Body of pancreas (tissue), 4 donors: ENCODE measurements around the gene GLRA2.

Source experiments
- POLR2A ChIP-seq, 3 donors: fragments of 450-650 bp; IDR thresholded peaks; one replicate each; pipeline ENCODE4 v1.6.1; 2016; ENCODE audit warnings: antibody characterized with exemption in 3 of 3, mild to moderate bottlenecking in 2 of 3
- TF ChIP-seq, protein P1 (sequence below), 7 experiments: fragments of 450-650 bp in 4 of 7; fragments of 200-600 bp in 3 of 7; sonication (generic) in 3 of 7; IDR thresholded peaks; one replicate each; pipeline ENCODE4 v1.5.1; 2016 to 2019; ENCODE audit warnings: antibody characterized with exemption in 7 of 7

DNA sequence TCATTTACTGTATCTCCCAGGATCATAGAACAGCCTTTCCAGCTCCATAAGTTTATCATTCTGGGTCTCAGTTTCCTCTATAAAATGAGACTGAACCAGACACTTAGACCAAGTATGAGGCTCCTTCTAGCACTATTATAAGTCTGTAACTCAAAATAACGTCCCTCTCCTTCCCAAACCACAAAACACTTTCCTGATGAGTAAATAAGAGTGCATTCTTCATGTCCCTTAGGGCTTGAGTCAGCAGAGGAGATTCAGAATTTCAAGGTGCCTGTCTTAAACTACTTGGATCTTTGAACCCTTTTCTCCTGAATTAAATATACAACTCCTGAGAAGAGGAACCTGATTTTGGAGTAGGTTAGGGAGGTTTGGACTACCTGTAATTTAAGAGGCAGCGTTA is 62.6 kb downstream of the GLRA2 start:
- TF ChIP-seq POLR2A (IDR thresholded peaks at IDR 0.05) = no peak
- TF ChIP-seq, protein P1, sequence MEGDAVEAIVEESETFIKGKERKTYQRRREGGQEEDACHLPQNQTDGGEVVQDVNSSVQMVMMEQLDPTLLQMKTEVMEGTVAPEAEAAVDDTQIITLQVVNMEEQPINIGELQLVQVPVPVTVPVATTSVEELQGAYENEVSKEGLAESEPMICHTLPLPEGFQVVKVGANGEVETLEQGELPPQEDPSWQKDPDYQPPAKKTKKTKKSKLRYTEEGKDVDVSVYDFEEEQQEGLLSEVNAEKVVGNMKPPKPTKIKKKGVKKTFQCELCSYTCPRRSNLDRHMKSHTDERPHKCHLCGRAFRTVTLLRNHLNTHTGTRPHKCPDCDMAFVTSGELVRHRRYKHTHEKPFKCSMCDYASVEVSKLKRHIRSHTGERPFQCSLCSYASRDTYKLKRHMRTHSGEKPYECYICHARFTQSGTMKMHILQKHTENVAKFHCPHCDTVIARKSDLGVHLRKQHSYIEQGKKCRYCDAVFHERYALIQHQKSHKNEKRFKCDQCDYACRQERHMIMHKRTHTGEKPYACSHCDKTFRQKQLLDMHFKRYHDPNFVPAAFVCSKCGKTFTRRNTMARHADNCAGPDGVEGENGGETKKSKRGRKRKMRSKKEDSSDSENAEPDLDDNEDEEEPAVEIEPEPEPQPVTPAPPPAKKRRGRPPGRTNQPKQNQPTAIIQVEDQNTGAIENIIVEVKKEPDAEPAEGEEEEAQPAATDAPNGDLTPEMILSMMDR (IDR thresholded peaks at IDR 0.05) = no peak
